HepG2 (cell line): ENCODE results near the gene CEP55. TPM values are rescaled to one million over a fixed set of nuclear protein-coding genes. Genes with fewer than 3 reads are reported as not detected.

Source experiments
- ATAC-seq: fragments of 200-7000 bp; cut with Tn5 transposase; 3 replicates; pipeline ENCODE4 v1.9.1; 2020; ENCODE audit warnings: mild to moderate bottlenecking, moderate library complexity
- BruUV-seq: library from RNA; stranded (reverse); fragments of 400-500 nt; replicated peaks from 2 replicates; lab custom pipeline; 2021; lab: Mats Ljungman, UMichigan
- CTCF ChIA-PET: fragments of 300-600 bp; formaldehyde crosslinking; extraction: SDS; loops from one replicate; lab custom pipeline; 2021; ENCODE audit warnings: low total read pairs, inconsistent platforms, low intra/inter-chr PET ratio; lab: Yijun Ruan, JAX
- POLR2A ChIA-PET: fragments of 350-600 bp; sonication (Branson Sonifier 250); formaldehyde crosslinking; loops from one replicate; lab custom pipeline; 2020; ENCODE audit warnings: antibody characterized with exemption, inconsistent platforms; lab: Yijun Ruan, JAX
- DNase-seq: peaks from one replicate; pipeline ENCODE4 v3.0.0-alpha.2; 2015; ENCODE audit warnings: low spot score
- FAIRE-seq: peaks from 3 replicates; lab custom pipeline; 2011; peaks lifted over from hg19 to GRCh38; lab: Jason Lieb, UNC
- H2AFZ ChIP-seq: one replicate; pipeline ENCODE4 v1.6.1; 2011; ENCODE audit warnings: low read length, inconsistent platforms
- H3K27ac ChIP-seq: fragments of 300-600 bp; 3 replicates; pipeline ENCODE4 v1.8.0; 2011; ENCODE audit warnings: mixed run types, mild to moderate bottlenecking, mixed read lengths, low read length, inconsistent platforms; ENCODE audit not compliant: insufficient read depth; ENCODE audit errors: extremely low read length
- H3K27me3 ChIP-seq, 2 experiments: fragments of 200-600 bp in 1 of 2; 2 replicates in 1 of 2; 3 replicates in 1 of 2; pipeline versions ENCODE4 v1.6.0 to v1.8.0; 2011; ENCODE audit warnings: low read length in 2 of 2, mild to moderate bottlenecking in 2 of 2, moderate library complexity in 2 of 2, inconsistent platforms in 1 of 2; ENCODE audit not compliant: insufficient read depth in 2 of 2, control insufficient read depth in 1 of 2
- H3K36me3 ChIP-seq, 2 experiments: fragments of 200-600 bp in 1 of 2; replicated peaks in 1 of 2; 2 replicates in 1 of 2; 3 replicates in 1 of 2; pipeline versions ENCODE4 v1.5.1 to v1.8.0; 2011; ENCODE audit warnings: low read length in 2 of 2, inconsistent platforms in 1 of 2; ENCODE audit not compliant: insufficient read depth in 2 of 2, control insufficient read depth in 1 of 2
- H3K4me1 ChIP-seq: 2 replicates; pipeline ENCODE4 v1.5.1; 2012; ENCODE audit warnings: low read length, inconsistent platforms; ENCODE audit not compliant: insufficient read depth
- H3K4me2 ChIP-seq: 2 replicates; pipeline ENCODE4 v1.6.0; 2011; ENCODE audit warnings: low read depth, low read length, inconsistent platforms
- H3K4me3 ChIP-seq, 3 experiments: fragments of 200-600 bp in 1 of 3; sonication (generic), shearing (Covaris generic) in 1 of 3; replicated peaks in 1 of 3; 2 replicates each; pipeline ENCODE4 v1.5.1; 2011 to 2016; ENCODE audit warnings: low read length in 3 of 3, inconsistent platforms in 2 of 3, low read depth in 2 of 3, mild to moderate bottlenecking in 2 of 3, control low read depth in 1 of 3, mixed read lengths in 1 of 3; ENCODE audit not compliant: insufficient read depth in 1 of 3
- H3K79me2 ChIP-seq: one replicate; pipeline ENCODE4 v1.6.1; 2011; ENCODE audit warnings: low read length, inconsistent platforms; ENCODE audit not compliant: insufficient read depth
- H3K9ac ChIP-seq: 2 replicates; pipeline ENCODE4 v1.6.0; 2011; ENCODE audit warnings: mild to moderate bottlenecking, low read depth, low read length, inconsistent platforms; ENCODE audit not compliant: insufficient read depth
- H3K9me3 ChIP-seq: 2 replicates; pipeline ENCODE4 v1.5.1; 2012; ENCODE audit warnings: mild to moderate bottlenecking, low read length
- H4K20me1 ChIP-seq: 2 replicates; pipeline ENCODE4 v1.6.0; 2011; ENCODE audit warnings: inconsistent platforms, mild to moderate bottlenecking, low read length, moderate library complexity; ENCODE audit not compliant: insufficient read depth
- CEBPB ChIP-seq: IDR thresholded peaks from 2 replicates; pipeline ENCODE4 v1.6.1; 2011; ENCODE audit warnings: low read depth, low read length, improper control_type of control experiment, borderline replicate concordance
- NR2C2 ChIP-seq: sonication (generic); formaldehyde crosslinking; IDR thresholded peaks from 2 replicates; pipeline ENCODE4 v1.4.0; 2020; ENCODE audit warnings: missing genetic modification reagents, mild to moderate bottlenecking, moderate library complexity, borderline replicate concordance
- SIX1 ChIP-seq: sonication (generic); formaldehyde crosslinking; IDR thresholded peaks from 2 replicates; pipeline ENCODE4 v1.4.0; 2020; ENCODE audit warnings: missing genetic modification reagents, borderline replicate concordance
- SP1 ChIP-seq, 2 experiments: fragments of 450-650 bp in 1 of 2; sonication (generic) in 1 of 2; formaldehyde crosslinking in 1 of 2; IDR thresholded peaks; 2 replicates each; pipeline versions ENCODE4 v1.4.0 to v1.6.1; 2016 to 2020; ENCODE audit warnings: missing genetic modification reagents in 1 of 2
- SPEN ChIP-seq: sonication (generic); formaldehyde crosslinking; IDR thresholded peaks from 2 replicates; pipeline ENCODE4 v1.5.1; 2020; ENCODE audit warnings: low read depth, mild to moderate bottlenecking, missing genetic modification reagents
- TOE1 ChIP-seq: sonication (generic); formaldehyde crosslinking; IDR thresholded peaks from 2 replicates; pipeline ENCODE4 v1.4.0; 2020; ENCODE audit warnings: mild to moderate bottlenecking, missing genetic modification reagents
- TOPORS ChIP-seq: sonication (generic); formaldehyde crosslinking; IDR thresholded peaks from 2 replicates; pipeline ENCODE4 v1.8.0; 2023; ENCODE audit warnings: mild to moderate bottlenecking, missing genetic modification reagents
- TRIM24 ChIP-seq: sonication (generic); formaldehyde crosslinking; IDR thresholded peaks from 2 replicates; pipeline ENCODE4 v1.8.0; 2022; ENCODE audit warnings: mild to moderate bottlenecking, missing genetic modification reagents
- ZFP37 ChIP-seq: sonication (generic); formaldehyde crosslinking; IDR thresholded peaks from 2 replicates; pipeline ENCODE4 v1.4.0; 2020; ENCODE audit warnings: missing genetic modification reagents, borderline replicate concordance
- ZNF138 ChIP-seq: sonication (generic); formaldehyde crosslinking; IDR thresholded peaks from 2 replicates; pipeline ENCODE4 v1.5.0; 2020; ENCODE audit warnings: mild to moderate bottlenecking, low read depth, missing genetic modification reagents
- ZNF251 ChIP-seq: sonication (generic); formaldehyde crosslinking; IDR thresholded peaks from 2 replicates; pipeline ENCODE4 v1.9.0; 2021; ENCODE audit warnings: mild to moderate bottlenecking, missing genetic modification reagents
- ZNF333 ChIP-seq: sonication (generic); formaldehyde crosslinking; IDR thresholded peaks from 2 replicates; pipeline ENCODE4 v1.4.0; 2020; ENCODE audit warnings: mild to moderate bottlenecking, missing genetic modification reagents, borderline replicate concordance
- ZNF570 ChIP-seq: sonication (generic); formaldehyde crosslinking; IDR thresholded peaks from 2 replicates; pipeline ENCODE4 v1.4.0; 2020; ENCODE audit warnings: mild to moderate bottlenecking, missing genetic modification reagents, borderline replicate concordance
- ZNF598 ChIP-seq: sonication (generic); formaldehyde crosslinking; IDR thresholded peaks from 2 replicates; pipeline ENCODE4 v1.5.1; 2020; ENCODE audit warnings: mild to moderate bottlenecking, missing genetic modification reagents, borderline replicate concordance
- WGBS: methylation state at CpG from one replicate; pipeline ENCODE4 v1.1.6; 2017; ENCODE audit warnings: low lambda C conversion rate; 5-methylcytosine and 5-hydroxymethylcytosine counted together
- in situ Hi-C: cut with HindIII; loops from 2 replicates; pipeline ENCODE4 v1.10.0; 2017; ENCODE audit warnings: low pct_unique_long_range_greater_than_20kb; ENCODE audit not compliant: extremely low pct_ligation_motif_present
- intact Hi-C: fragments of 100-400 bp; cut with micrococcal nuclease; formaldehyde crosslinking; loops from one replicate; pipeline ENCODE4 v1.10.0; 2022; ENCODE audit not compliant: unreplicated experiment
- polyA plus RNA-seq, 8 experiments: library from polyadenylated mRNA; depleted of rRNA in 3 of 8; stranded (reverse) in 7 of 8; unstranded in 1 of 8; fragments of >200 nt; fragmentation: Illumina TruSeq in 4 of 8; extraction: Trizol in 4 of 8; gene quantifications; 2 replicates each; pipeline versions ENCODE4 v1.2.1 to v1.2.3, GENCODE V29; 2011 to 2016; ENCODE audit warnings: low read depth in 4 of 8, missing spikeins in 1 of 8, mixed read lengths in 1 of 8; ENCODE audit not compliant: insufficient read depth in 1 of 8
- total RNA-seq, 5 experiments: library from RNA; depleted of rRNA; stranded (reverse); fragments of >200 nt; fragmentation: Illumina TruSeq; extraction: Trizol; gene quantifications; 2 replicates each; pipeline ENCODE4 v1.2.3, GENCODE V29; 2016; ENCODE audit warnings: low read depth in 1 of 5
- TF ChIP-seq, protein P1 (sequence below): IDR thresholded peaks from 2 replicates; pipeline ENCODE4 v1.6.1; 2018; ENCODE audit warnings: missing genetic modification reagents
- TF ChIP-seq, protein P2 (sequence below): IDR thresholded peaks from 2 replicates; pipeline ENCODE4 v1.6.1; 2016; ENCODE audit warnings: low read depth, borderline replicate concordance
- TF ChIP-seq, protein P3 (sequence below): sonication (generic); formaldehyde crosslinking; IDR thresholded peaks from 2 replicates; pipeline ENCODE4 v1.4.0; 2020; ENCODE audit warnings: missing genetic modification reagents, borderline replicate concordance

The CEP55 gene
- total and polyA plus RNA-seq, 2 of the 13 experiments (the other 11 are each of a cell fraction or from before 2014, with no cell fraction given) = 6.5 to 17.1 TPM

DNA sequence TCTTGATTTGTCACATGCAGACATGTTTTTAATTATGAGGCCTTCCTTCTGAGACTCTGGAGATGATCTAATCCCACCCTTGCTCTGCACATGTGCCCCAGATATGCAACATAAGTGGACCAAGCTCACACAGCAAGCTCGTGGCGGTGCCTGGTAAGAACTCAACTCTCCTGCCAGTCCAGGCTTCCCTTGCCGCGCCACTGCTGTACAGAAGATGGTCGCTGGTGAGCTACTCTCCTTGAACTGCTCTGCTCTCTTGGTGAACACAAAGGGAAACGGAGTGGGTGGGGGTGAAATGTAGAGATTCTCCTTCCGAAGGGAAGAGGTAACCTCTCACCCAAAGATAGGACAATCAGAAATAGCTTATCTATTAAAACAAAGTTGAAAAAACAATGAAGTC is 39.9 kb upstream of the CEP55 start:
- TF ChIP-seq, protein P1, sequence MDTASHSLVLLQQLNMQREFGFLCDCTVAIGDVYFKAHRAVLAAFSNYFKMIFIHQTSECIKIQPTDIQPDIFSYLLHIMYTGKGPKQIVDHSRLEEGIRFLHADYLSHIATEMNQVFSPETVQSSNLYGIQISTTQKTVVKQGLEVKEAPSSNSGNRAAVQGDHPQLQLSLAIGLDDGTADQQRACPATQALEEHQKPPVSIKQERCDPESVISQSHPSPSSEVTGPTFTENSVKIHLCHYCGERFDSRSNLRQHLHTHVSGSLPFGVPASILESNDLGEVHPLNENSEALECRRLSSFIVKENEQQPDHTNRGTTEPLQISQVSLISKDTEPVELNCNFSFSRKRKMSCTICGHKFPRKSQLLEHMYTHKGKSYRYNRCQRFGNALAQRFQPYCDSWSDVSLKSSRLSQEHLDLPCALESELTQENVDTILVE (CRISPR knock-in tag) = no peak
- TF ChIP-seq SP1 (IDR thresholded peaks at IDR 0.05) (no peak), SP1 (CRISPR knock-in tag; IDR thresholded peaks at IDR 0.05) (no peak), ZNF251 (CRISPR knock-in tag) (no peak), ZFP37 (CRISPR knock-in tag) (no peak), SPEN (CRISPR knock-in tag) (no peak), NR2C2 (CRISPR knock-in tag) (no peak), ZNF570 (CRISPR knock-in tag) (no peak), TOE1 (CRISPR knock-in tag) (no peak), TOPORS (CRISPR knock-in tag) (no peak), ZNF333 (CRISPR knock-in tag) (no peak), SIX1 (CRISPR knock-in tag) (no peak), ZNF138 (CRISPR knock-in tag) (no peak), ZNF598 (CRISPR knock-in tag) (no peak), TRIM24 (CRISPR knock-in tag) (no peak), CEBPB (no peak)
- TF ChIP-seq, protein P2, sequence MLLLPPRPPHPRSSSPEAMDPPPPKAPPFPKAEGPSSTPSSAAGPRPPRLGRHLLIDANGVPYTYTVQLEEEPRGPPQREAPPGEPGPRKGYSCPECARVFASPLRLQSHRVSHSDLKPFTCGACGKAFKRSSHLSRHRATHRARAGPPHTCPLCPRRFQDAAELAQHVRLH (CRISPR knock-in tag) = no peak
- TF ChIP-seq, protein P3, sequence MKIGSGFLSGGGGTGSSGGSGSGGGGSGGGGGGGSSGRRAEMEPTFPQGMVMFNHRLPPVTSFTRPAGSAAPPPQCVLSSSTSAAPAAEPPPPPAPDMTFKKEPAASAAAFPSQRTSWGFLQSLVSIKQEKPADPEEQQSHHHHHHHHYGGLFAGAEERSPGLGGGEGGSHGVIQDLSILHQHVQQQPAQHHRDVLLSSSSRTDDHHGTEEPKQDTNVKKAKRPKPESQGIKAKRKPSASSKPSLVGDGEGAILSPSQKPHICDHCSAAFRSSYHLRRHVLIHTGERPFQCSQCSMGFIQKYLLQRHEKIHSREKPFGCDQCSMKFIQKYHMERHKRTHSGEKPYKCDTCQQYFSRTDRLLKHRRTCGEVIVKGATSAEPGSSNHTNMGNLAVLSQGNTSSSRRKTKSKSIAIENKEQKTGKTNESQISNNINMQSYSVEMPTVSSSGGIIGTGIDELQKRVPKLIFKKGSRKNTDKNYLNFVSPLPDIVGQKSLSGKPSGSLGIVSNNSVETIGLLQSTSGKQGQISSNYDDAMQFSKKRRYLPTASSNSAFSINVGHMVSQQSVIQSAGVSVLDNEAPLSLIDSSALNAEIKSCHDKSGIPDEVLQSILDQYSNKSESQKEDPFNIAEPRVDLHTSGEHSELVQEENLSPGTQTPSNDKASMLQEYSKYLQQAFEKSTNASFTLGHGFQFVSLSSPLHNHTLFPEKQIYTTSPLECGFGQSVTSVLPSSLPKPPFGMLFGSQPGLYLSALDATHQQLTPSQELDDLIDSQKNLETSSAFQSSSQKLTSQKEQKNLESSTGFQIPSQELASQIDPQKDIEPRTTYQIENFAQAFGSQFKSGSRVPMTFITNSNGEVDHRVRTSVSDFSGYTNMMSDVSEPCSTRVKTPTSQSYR (CRISPR knock-in tag) = no peak
- FAIRE-seq = no peak
- Histone ChIP-seq H3K27me3 (no peaks in the 10 kb centered on the region), H3K9me3 (no peaks in the 10 kb centered on the region), H3K4me2 (no peak overlapping the region), H3K36me3 (no peaks in the 10 kb centered on the region), H3K4me1 (peaks cover 10% of the 10 kb centered on the region), H2AFZ (no peak overlapping the region), H3K4me3 (no peak overlapping the region), H3K9ac (no peak overlapping the region), H4K20me1 (no peaks in the 10 kb centered on the region), H3K27ac (no peak overlapping the region), H3K79me2 (no peaks in the 10 kb centered on the region)
- WGBS = 82% methylated on average over 7 of the region's 7 CpGs
- intact Hi-C loops = no loop called here
- ChIA-PET POLR2A (interaction anchor here (1.3 kb wide), 1 partner anchor 11 kb away, joined by 3 read pairs; no protein-coding TSS in a partner anchor), CTCF (no interaction called here)
- in situ Hi-C loops = no loop called here
- BruUV-seq = no TSS peak
- ATAC-seq = no peak
- DNase-seq = no peak
